Endometrial microvascular endothelial cells (primary cell): ENCODE data around the gene P2RY1. TPM values are rescaled to one million over a fixed set of nuclear protein-coding genes. Genes with fewer than 3 reads are reported as not detected.

Experiments
- in situ Hi-C: cut with HindIII; loops from 2 replicates; pipeline ENCODE4 v1.10.0; 2017; ENCODE audit warnings: low sequenced_read_pairs, low pct_unique_long_range_greater_than_20kb; ENCODE audit errors: inconsistent ontology term
- total RNA-seq: library from RNA; depleted of rRNA; stranded (reverse); fragments of >200 nt; gene quantifications from one replicate; pipeline ENCODE4 v1.2.3, GENCODE V29; 2015; ENCODE audit errors: inconsistent ontology term

The P2RY1 gene
- total RNA-seq, 1 donor from 2014 or later: 0.19 TPM

DNA sequence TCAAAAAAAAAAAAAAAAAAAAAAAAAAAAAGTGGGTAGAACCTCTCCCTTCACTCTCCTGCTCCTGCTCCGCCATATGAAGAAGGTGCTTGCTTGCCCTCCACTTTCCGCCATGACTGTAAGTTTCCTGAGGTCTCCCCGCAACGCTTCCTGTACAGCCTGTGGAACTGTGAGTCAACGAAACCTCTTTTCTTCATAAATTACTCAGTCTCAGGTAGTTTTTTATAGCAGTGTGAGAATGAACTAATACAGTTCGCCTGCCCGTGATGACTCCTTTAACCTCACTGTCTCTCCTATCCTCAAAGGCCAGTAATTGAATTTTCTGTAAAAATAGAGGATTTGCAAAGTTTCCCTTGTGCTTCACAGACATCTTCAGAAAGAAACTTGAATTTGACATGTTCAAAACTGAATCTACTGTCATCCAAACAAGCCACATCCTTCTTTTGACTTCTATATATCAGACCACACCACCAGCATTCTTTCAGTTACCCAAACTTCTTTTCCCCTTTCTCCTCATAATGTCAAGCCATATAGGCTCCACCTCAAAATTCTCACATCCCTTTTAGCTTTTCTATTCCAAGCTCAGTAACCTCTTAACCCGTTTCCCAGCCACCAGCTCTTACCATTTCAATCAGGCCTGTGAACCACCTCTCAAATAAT, 44.3 kb downstream of the P2RY1 start:
- in situ Hi-C loops: no loop called here

DNA sequence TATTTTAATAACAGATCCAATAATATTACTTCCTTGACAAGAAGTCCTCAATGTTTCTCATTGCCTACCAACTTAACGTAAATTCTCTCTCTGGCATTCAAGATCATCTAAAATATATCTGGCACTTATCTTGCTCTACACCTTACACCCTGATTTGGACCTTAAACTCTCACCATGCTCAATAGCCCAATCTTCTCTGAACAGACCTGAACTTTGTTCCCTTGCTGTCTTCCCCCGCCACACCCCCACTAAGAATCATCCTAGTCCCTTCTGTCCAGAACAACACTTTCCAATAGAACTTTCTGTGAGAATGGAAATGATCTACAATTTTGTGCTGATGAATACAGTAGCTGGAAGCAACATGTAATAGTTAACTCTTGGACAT, 44.9 kb downstream of the P2RY1 start:
- in situ Hi-C loops: no loop called here

DNA sequence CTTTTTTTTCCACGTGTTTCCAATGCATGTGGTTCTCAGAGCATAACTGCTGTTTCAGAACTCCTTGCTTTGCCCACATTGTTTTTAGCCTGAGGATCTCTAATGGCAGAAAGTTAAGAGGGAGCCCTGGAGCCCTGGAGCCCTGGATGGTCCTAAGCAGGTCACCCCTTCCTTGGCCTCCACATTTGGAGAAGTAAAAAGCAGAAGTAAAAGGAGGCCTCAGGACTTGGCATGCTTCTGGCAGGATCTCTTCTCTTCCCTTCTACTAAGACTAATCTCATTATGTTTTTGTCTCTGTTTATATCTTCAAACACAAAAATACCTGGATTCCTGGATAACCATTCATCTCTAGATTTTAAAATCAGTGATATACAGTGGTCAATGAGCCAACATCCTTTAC, 50.1 kb downstream of the P2RY1 start:
- in situ Hi-C loops: no loop called here
